CD4-positive, alpha-beta memory T cell (primary cell): ENCODE measurements around the gene PCDHB15. TPM values are rescaled to one million over a fixed set of nuclear protein-coding genes. Genes with fewer than 3 reads are reported as not detected.
"Not testable (repeated sequence)": the region's sequence is repeated elsewhere in the genome, so short reads cannot be mapped to it uniquely, and the experiment has no call there.

Experiments
- CTCF ChIA-PET: fragments of 350-600 bp; sonication (Branson Sonifier 250); formaldehyde crosslinking; loops from one replicate; lab custom pipeline; 2021; ENCODE audit warnings: inconsistent platforms; ENCODE audit not compliant: partially characterized antibody; lab: Charles Lee
- POLR2A ChIA-PET: fragments of 350-600 bp; sonication (Branson Sonifier 250); formaldehyde crosslinking; loops from one replicate; lab custom pipeline; 2021; ENCODE audit not compliant: partially characterized antibody; lab: Charles Lee
- DNase-seq, 5 donors: peaks; one replicate each; pipeline versions ENCODE4 v3.0.0 to v3.0.0-alpha.2; 2020 to 2022; ENCODE audit warnings: mixed read lengths in 1 of 5
- H3K27ac ChIP-seq: one replicate; pipeline ENCODE4 v1.7.0; 2013; ENCODE audit warnings: low read depth, low read length
- H3K27me3 ChIP-seq: 2 replicates; pipeline ENCODE4 v1.7.0; 2013; ENCODE audit warnings: mild to moderate bottlenecking, low read length, moderate library complexity; ENCODE audit not compliant: insufficient read depth
- H3K36me3 ChIP-seq: 2 replicates; pipeline ENCODE4 v1.7.0; 2013; ENCODE audit warnings: mild to moderate bottlenecking, low read length, moderate library complexity; ENCODE audit not compliant: insufficient read depth
- H3K4me1 ChIP-seq: 2 replicates; pipeline ENCODE4 v1.7.0; 2013; ENCODE audit warnings: mild to moderate bottlenecking, low read length, moderate library complexity; ENCODE audit not compliant: insufficient read depth
- H3K4me3 ChIP-seq, 2 donors: one replicate each; pipeline ENCODE4 v1.7.0; 2013; ENCODE audit warnings: low read length in 2 of 2, mild to moderate bottlenecking in 1 of 2
- H3K9me3 ChIP-seq, 2 donors: one replicate each; pipeline ENCODE4 v1.7.0; 2013; ENCODE audit warnings: low read length in 2 of 2, control low read depth in 1 of 2; ENCODE audit not compliant: control insufficient read depth in 1 of 2
- H3K27ac Mint-ChIP-seq, 7 donors: one replicate each; pipeline ENCODE4 v1.8.0; 2020 to 2021; ENCODE audit warnings: mixed read lengths in 7 of 7, mild to moderate bottlenecking in 6 of 7, inconsistent platforms in 3 of 7, moderate library complexity in 3 of 7
- H3K27me3 Mint-ChIP-seq, 2 donors: one replicate each; pipeline ENCODE4 v1.8.0; 2020 to 2021; ENCODE audit warnings: mixed read lengths in 2 of 2
- H3K36me3 Mint-ChIP-seq, 2 donors: one replicate each; pipeline ENCODE4 v1.8.0; 2020 to 2021; ENCODE audit warnings: mixed read lengths in 2 of 2, inconsistent platforms in 1 of 2, mild to moderate bottlenecking in 1 of 2
- H3K4me1 Mint-ChIP-seq, 4 donors: one replicate each; pipeline ENCODE4 v1.8.0; 2020 to 2021; ENCODE audit warnings: mixed read lengths in 4 of 4, mild to moderate bottlenecking in 1 of 4
- H3K4me3 Mint-ChIP-seq, 8 donors: one replicate each; pipeline ENCODE4 v1.8.0; 2020 to 2021; ENCODE audit warnings: mixed read lengths in 8 of 8, mild to moderate bottlenecking in 7 of 8, moderate library complexity in 6 of 8, inconsistent platforms in 3 of 8
- H3K9me3 Mint-ChIP-seq, 8 donors: one replicate each; pipeline ENCODE4 v1.8.0; 2020 to 2021; ENCODE audit warnings: mixed read lengths in 8 of 8, mild to moderate bottlenecking in 5 of 8, inconsistent platforms in 3 of 8, moderate library complexity in 1 of 8
- intact Hi-C: fragments of 100-400 bp; cut with micrococcal nuclease; formaldehyde crosslinking; loops from one replicate; pipeline ENCODE4 v1.15.1; 2023
- polyA plus RNA-seq, 2 donors: library from polyadenylated mRNA; unstranded; fragments of 300-500 nt; fragmentation: Illumina TruSeq; gene quantifications; one replicate each; pipeline ENCODE4 v1.2.3, GENCODE V29; 2021
- total RNA-seq, 2 experiments: library from RNA; stranded (reverse); gene quantifications; one replicate each; pipeline ENCODE4 v1.2.3, GENCODE V29; 2021

Gene PCDHB15
- total and polyA plus RNA-seq, 4 experiments from 2014 or later = 0.17 to 0.53 TPM; not detected in 2

DNA sequence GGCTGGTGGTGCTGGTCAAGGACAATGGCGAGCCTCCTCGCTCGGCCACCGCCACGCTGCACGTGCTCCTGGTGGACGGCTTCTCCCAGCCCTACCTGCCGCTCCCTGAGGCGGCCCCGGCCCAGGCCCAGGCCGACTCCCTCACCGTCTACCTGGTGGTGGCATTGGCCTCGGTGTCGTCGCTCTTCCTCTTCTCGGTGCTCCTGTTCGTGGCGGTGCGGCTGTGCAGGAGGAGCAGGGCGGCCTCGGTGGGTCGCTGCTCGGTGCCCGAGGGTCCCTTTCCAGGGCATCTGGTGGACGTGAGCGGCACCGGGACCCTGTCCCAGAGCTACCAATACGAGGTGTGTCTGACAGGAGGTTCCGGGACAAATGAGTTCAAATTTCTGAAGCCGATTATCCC is 19.8 kb upstream of the PCDHB15 start:
- H3K9me3 ChIP-seq, H3K4me3 ChIP-seq, H3K27ac Mint-ChIP-seq, intact Hi-C loops, H3K36me3 Mint-ChIP-seq, H3K36me3 ChIP-seq, H3K4me3 Mint-ChIP-seq, H3K4me1 ChIP-seq, DNase-seq, H3K4me1 Mint-ChIP-seq, CTCF ChIA-PET, POLR2A ChIA-PET, H3K27ac ChIP-seq: not testable (repeated sequence)
- H3K27me3 ChIP-seq = peaks cover 12% of the 10 kb centered on the region
- Mint-ChIP-seq H3K9me3 (peaks cover 2 to 48% (median 31%) of the 10 kb centered on the region in 8 donors), H3K27me3 (peaks cover 27 to 32% of the 10 kb centered on the region in 2 donors)

GRCh38 chr5:141234109-141234667 is 11.0 kb upstream of the PCDHB15 start:
- Histone ChIP-seq H3K4me1 (no peaks in the 10 kb centered on the region), H3K27me3 (peaks cover 6% of the 10 kb centered on the region), H3K9me3 (no peaks in the 10 kb centered on the region), H3K27ac (no peak overlapping the region), H3K4me3 (no peak overlapping the region), H3K36me3 (no peaks in the 10 kb centered on the region)
- H3K36me3 Mint-ChIP-seq = no peaks in the 10 kb centered on the region
- intact Hi-C loops = no loop called here
- peak overlapping the region in 2 of 8 donors; percentile 9 to 13 for H3K4me3 Mint-ChIP-seq
- DNase-seq = no peak
- peaks cover 18 to 32% of the 10 kb centered on the region in 2 donors for H3K27me3 Mint-ChIP-seq
- H3K27ac Mint-ChIP-seq = no peak overlapping the region
- peaks cover 7 to 69% (median 63%) of the 10 kb centered on the region in 8 donors for H3K9me3 Mint-ChIP-seq
- ChIA-PET POLR2A (no interaction called here), CTCF (interaction anchor here (0.8 kb wide), 1 partner anchor 324 kb away, joined by 3 read pairs; no protein-coding TSS in a partner anchor)
- H3K4me1 Mint-ChIP-seq = no peaks in the 10 kb centered on the region

- H3K27me3 ChIP-seq, H3K36me3 ChIP-seq, DNase-seq, H3K4me1 ChIP-seq, CTCF ChIA-PET, H3K9me3 ChIP-seq, intact Hi-C loops, H3K4me3 ChIP-seq, H3K27ac ChIP-seq, POLR2A ChIA-PET, H3K27ac Mint-ChIP-seq, H3K4me1 Mint-ChIP-seq, H3K36me3 Mint-ChIP-seq, H3K4me3 Mint-ChIP-seq: not testable (repeated sequence)
- H3K27me3 Mint-ChIP-seq = peaks cover 23 to 41% of the 10 kb centered on the region in 2 donors
- peaks cover 7 to 86% (median 74%) of the 10 kb centered on the region in 8 donors for H3K9me3 Mint-ChIP-seq
Observed at GRCh38 chr5:141235922-141236321, 9.3 kb upstream of the PCDHB15 start.

- no peaks in the 10 kb centered on the region for H3K4me1 ChIP-seq
- peaks cover 0 to 6% of the 10 kb centered on the region in 2 donors for H3K9me3 ChIP-seq
- Mint-ChIP-seq H3K4me1 (no peaks in the 10 kb centered on the region), H3K9me3 (peaks cover 7 to 82% (median 69%) of the 10 kb centered on the region in 8 donors), H3K27ac (peak overlapping the region in 1 of 7 donors; percentile 64), H3K27me3 (peaks cover 25 to 44% of the 10 kb centered on the region in 2 donors), H3K36me3 (peaks cover 3 to 4% of the 10 kb centered on the region in 2 donors), H3K4me3 (no peak overlapping the region)
- CTCF ChIA-PET = no interaction called here
- intact Hi-C loops = no loop called here
- H3K27me3 ChIP-seq = peaks cover 6% of the 10 kb centered on the region
- H3K36me3 ChIP-seq = no peaks in the 10 kb centered on the region
- H3K4me3 ChIP-seq = no peak overlapping the region
- H3K27ac ChIP-seq = no peak overlapping the region
- POLR2A ChIA-PET = no interaction called here
- DNase-seq = no peak
Observed at GRCh38 chr5:141236516-141237313, 8.5 kb upstream of the PCDHB15 start.

GRCh38 chr5:141241496-141241895 is 3.7 kb upstream of the PCDHB15 start:
- ChIA-PET POLR2A (no interaction called here), CTCF (no interaction called here)
- Histone ChIP-seq H3K4me1 (no peaks in the 10 kb centered on the region), H3K36me3 (no peaks in the 10 kb centered on the region), H3K27me3 (peaks cover 6% of the 10 kb centered on the region), H3K9me3 (peaks cover 0 to 19% of the 10 kb centered on the region in 2 donors), H3K27ac (no peak overlapping the region), H3K4me3 (no peak overlapping the region)
- Mint-ChIP-seq H3K4me1 (peaks cover 0 to 4% (median 3%) of the 10 kb centered on the region in 4 donors), H3K27ac (no peak overlapping the region), H3K9me3 (peaks cover 6 to 89% (median 81%) of the 10 kb centered on the region in 8 donors), H3K4me3 (no peak overlapping the region), H3K27me3 (peaks cover 27 to 29% of the 10 kb centered on the region in 2 donors), H3K36me3 (peaks cover 13 to 15% of the 10 kb centered on the region in 2 donors)
- intact Hi-C loops = no loop called here
- no peak for DNase-seq

DNA sequence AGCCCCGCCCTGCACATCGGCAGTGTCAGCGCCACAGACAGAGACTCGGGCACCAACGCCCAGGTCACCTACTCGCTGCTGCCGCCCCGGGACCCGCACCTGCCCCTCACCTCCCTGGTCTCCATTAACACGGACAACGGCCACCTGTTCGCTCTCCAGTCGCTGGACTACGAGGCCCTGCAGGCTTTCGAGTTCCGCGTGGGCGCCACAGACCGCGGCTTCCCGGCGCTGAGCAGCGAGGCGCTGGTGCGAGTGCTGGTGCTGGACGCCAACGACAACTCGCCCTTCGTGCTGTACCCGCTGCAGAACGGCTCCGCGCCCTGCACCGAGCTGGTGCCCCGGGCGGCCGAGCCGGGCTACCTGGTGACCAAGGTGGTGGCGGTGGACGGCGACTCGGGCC is 1.8 kb downstream of the PCDHB15 start:
- H3K27ac ChIP-seq, H3K4me1 Mint-ChIP-seq, H3K4me1 ChIP-seq, H3K27ac Mint-ChIP-seq, H3K27me3 ChIP-seq, intact Hi-C loops, CTCF ChIA-PET, H3K4me3 Mint-ChIP-seq, DNase-seq, H3K36me3 ChIP-seq, POLR2A ChIA-PET, H3K4me3 ChIP-seq: not testable (repeated sequence)
- peaks cover 2 to 29% of the 10 kb centered on the region in 2 donors for H3K9me3 ChIP-seq
- peaks cover 10 to 94% (median 85%) of the 10 kb centered on the region in 8 donors for H3K9me3 Mint-ChIP-seq
- peaks cover 6 to 13% of the 10 kb centered on the region in 2 donors for H3K27me3 Mint-ChIP-seq
- H3K36me3 Mint-ChIP-seq = peaks cover 15 to 20% of the 10 kb centered on the region in 2 donors

DNA sequence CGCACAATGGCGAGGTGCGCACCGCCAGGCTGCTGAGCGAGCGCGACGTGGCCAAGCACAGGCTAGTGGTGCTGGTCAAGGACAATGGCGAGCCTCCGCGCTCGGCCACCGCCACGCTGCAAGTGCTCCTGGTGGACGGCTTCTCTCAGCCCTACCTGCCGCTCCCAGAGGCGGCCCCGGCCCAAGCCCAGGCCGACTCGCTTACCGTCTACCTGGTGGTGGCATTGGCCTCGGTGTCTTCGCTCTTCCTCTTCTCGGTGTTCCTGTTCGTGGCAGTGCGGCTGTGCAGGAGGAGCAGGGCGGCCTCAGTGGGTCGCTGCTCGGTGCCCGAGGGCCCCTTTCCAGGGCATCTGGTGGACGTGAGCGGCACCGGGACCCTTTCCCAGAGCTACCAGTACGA is 2.2 kb downstream of the PCDHB15 start:
- Mint-ChIP-seq H3K27ac (peak overlapping the region in 1 of 7 donors; percentile 35), H3K36me3 (peaks cover 16 to 19% of the 10 kb centered on the region in 2 donors), H3K4me3 (peak overlapping the region in 1 of 8 donors; percentile 7), H3K9me3 (peaks cover 10 to 93% (median 85%) of the 10 kb centered on the region in 8 donors), H3K27me3 (peaks cover 5 to 13% of the 10 kb centered on the region in 2 donors)
- H3K4me1 Mint-ChIP-seq, H3K27ac ChIP-seq, DNase-seq, H3K4me3 ChIP-seq, H3K4me1 ChIP-seq, intact Hi-C loops, H3K36me3 ChIP-seq, POLR2A ChIA-PET, H3K27me3 ChIP-seq: not testable (repeated sequence)
- peaks cover 2 to 31% of the 10 kb centered on the region in 2 donors for H3K9me3 ChIP-seq
- CTCF ChIA-PET = interaction anchor here (1.4 kb wide), 1 partner anchor 65 kb away, joined by 3 read pairs; no protein-coding TSS in a partner anchor
